Liver (tissue), 3 donors: Measurements from ENCODE around the gene PALLD.

Experiments
- CTCF ChIP-seq: fragments of 150-350 bp; IDR thresholded peaks from 2 replicates; pipeline ENCODE4 v1.5.1; 2017; ENCODE audit warnings: improper control_type of control experiment, low read depth, low read length; ENCODE audit not compliant: missing input control
- FOXA2 ChIP-seq: IDR thresholded peaks from 2 replicates; pipeline ENCODE4 v1.6.1; 2016; ENCODE audit warnings: antibody characterized with exemption
- GABPA ChIP-seq, 2 donors: IDR thresholded peaks in 1 of 2; conservative IDR thresholded peaks in 1 of 2; 2 replicates each; pipeline ENCODE4 v1.6.1; 2016; ENCODE audit warnings: antibody characterized with exemption in 2 of 2, mild to moderate bottlenecking in 1 of 2, moderate library complexity in 1 of 2
- JUND ChIP-seq, 2 donors: IDR thresholded peaks; 2 replicates each; pipeline ENCODE4 v1.6.1; 2016; ENCODE audit warnings: antibody characterized with exemption in 2 of 2
- MAX ChIP-seq: IDR thresholded peaks from 2 replicates; pipeline ENCODE4 v1.6.1; 2016; ENCODE audit warnings: antibody characterized with exemption
- REST ChIP-seq: IDR thresholded peaks from 2 replicates; pipeline ENCODE4 v1.6.1; 2016; ENCODE audit warnings: antibody characterized with exemption, mild to moderate bottlenecking
- TAF1 ChIP-seq: conservative IDR thresholded peaks from 2 replicates; pipeline ENCODE4 v1.6.1; 2016; ENCODE audit warnings: antibody characterized with exemption, mild to moderate bottlenecking
- YY1 ChIP-seq: IDR thresholded peaks from 2 replicates; pipeline ENCODE4 v1.6.1; 2016; ENCODE audit warnings: antibody characterized with exemption, mild to moderate bottlenecking
- donor health status: healthy.
- donor health status: healthy.

- no peak for TF ChIP-seq CTCF
- TF ChIP-seq REST, result no peak
- no peak for TF ChIP-seq YY1
- no peak for TF ChIP-seq MAX
- no peak for TF ChIP-seq GABPA (IDR thresholded peaks at IDR 0.05 in 1 of 2, conservative IDR thresholded peaks at IDR 0.05 in 1 of 2)
- no peak for TF ChIP-seq TAF1
- no peak for TF ChIP-seq FOXA2
- TF ChIP-seq JUND (IDR thresholded peaks at IDR 0.05), result no peak
Measured at GRCh38 chr4:168796362-168797106, 299.7 kb downstream of the PALLD start.
